GM12864 (cell line): ENCODE results near the gene KRTAP5-7.

Source experiments
- DNase-seq: peaks from one replicate; pipeline ENCODE4 v3.0.0-alpha.2; 2011; ENCODE audit warnings: low read depth
- H3K4me3 ChIP-seq: 2 replicates; pipeline ENCODE4 v1.5.1; 2011; ENCODE audit warnings: mild to moderate bottlenecking, low read depth, low read length, control low read depth
- TF ChIP-seq, protein P1 (sequence below): IDR thresholded peaks from 2 replicates; pipeline ENCODE4 v1.5.1; 2011; ENCODE audit warnings: low read depth, mild to moderate bottlenecking, moderate library complexity, low read length, control low read depth, inconsistent platforms; ENCODE audit errors: missing control alignments

KRTAP5-7 gene

DNA sequence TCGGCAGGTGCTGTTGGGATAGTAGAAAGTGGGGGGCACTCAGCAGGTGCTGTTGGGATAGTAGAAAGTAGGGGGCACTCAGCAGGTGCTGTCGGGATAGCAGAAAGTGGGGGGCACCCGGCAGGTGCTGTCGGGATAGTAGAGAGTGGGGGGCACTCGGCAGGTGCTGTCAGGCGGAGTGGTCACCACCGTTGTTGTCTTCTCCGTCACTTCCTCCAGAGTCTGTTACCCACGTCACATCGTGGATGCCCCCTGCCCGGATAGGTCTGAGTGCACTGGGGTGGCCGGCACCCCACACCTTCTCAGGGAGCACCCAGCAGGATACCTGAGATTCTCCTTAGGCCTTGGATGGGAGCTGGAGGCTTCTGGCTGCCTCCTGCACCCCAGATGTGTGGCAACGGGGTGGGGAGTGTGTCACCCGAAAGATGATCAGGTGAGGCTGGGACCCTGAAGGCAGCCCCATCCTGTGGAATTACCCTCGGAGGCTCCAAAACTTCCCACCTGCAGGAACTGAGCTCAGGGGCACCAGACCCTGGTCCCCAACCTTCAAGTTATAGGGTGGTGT, 24.1 kb upstream of the KRTAP5-7 start:
- no peak for DNase-seq
- no peak overlapping the region for H3K4me3 ChIP-seq
- TF ChIP-seq, protein P1, sequence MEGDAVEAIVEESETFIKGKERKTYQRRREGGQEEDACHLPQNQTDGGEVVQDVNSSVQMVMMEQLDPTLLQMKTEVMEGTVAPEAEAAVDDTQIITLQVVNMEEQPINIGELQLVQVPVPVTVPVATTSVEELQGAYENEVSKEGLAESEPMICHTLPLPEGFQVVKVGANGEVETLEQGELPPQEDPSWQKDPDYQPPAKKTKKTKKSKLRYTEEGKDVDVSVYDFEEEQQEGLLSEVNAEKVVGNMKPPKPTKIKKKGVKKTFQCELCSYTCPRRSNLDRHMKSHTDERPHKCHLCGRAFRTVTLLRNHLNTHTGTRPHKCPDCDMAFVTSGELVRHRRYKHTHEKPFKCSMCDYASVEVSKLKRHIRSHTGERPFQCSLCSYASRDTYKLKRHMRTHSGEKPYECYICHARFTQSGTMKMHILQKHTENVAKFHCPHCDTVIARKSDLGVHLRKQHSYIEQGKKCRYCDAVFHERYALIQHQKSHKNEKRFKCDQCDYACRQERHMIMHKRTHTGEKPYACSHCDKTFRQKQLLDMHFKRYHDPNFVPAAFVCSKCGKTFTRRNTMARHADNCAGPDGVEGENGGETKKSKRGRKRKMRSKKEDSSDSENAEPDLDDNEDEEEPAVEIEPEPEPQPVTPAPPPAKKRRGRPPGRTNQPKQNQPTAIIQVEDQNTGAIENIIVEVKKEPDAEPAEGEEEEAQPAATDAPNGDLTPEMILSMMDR, result no peak

DNA sequence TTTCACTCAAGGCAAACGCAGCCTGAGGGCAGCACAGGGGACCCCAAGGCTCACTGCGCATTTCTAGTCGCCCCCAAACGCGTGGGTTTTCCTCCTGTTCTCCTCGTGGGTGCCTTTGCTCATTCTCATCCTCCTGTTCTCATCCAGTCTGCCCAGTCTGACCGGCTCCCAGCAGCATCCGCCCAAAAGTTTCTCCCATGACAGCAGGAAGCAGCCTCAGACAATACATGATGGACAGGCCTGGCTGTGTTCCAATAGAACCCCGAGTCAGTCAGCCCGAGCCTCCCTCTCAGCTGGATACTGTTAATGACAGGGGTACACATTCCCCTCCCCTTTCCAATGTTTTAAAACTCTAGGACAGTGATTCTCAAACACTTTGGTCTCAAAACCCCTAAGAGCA, 22.5 kb upstream of the KRTAP5-7 start:
- DNase-seq, result no peak
- no peak overlapping the region for H3K4me3 ChIP-seq
- TF ChIP-seq, protein P1, result no peak

DNA sequence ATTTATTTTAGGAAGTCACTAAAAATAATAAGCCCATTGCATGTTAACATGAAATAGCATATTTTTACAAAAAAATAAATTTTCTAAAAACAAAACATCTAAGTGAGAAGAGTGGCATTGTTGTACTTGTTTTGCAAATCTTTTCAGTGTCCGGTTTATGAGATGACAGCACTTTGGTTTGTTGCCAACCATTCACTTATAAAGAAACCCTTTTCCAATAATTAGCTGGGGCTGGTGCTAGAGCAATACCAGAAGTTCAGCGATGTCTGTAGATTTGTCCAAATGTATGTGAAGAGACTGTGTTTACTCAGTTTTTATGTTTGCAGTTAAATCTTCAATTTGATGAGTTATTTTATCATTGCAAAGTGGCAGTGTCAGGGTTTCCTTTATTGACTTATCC, 22.1 kb upstream of the KRTAP5-7 start:
- TF ChIP-seq, protein P1, result no peak
- DNase-seq, result no peak
- no peak overlapping the region for H3K4me3 ChIP-seq

DNA sequence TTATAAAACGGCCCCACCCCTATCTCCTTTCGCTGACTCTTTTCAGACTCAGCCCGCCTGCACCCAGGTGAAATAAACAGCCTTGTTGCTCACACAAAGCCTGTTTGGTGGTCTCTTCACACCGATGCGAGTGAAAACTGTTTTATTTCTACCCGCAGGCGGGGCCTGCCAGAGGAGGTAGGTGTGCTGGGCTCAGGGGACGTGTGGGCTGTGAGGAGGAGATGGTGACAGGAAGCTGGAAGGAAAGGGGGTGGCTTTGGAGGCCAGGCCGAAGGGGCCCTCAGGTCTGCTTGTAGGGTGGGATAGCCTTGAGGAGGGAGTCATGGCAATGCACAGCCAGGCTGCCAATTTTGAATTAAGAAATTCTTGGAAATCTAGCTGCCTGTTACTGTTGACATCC, 21.3 kb upstream of the KRTAP5-7 start:
- DNase-seq, result no peak
- TF ChIP-seq, protein P1, result no peak
- no peak overlapping the region for H3K4me3 ChIP-seq

DNA sequence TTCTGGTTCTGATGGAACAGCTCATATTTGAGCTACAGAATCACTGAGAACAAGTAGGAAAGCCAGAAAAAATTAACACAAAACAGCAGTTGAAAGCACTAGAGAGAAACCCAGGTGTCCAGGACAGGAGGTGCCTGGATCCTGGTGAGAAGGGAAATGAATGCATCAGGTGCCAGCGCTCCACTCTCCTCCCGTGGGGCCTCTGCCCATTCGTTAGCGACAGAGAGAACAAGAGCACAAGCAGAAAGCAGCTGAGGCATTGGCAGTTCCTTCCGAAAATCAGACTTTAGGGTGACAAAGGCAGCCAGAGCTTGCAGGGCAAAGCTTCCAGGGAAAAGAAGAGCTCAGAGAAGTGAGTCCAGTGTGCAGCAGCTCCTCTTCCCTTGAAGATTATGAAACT, 20.0 kb upstream of the KRTAP5-7 start:
- H3K4me3 ChIP-seq, result no peak overlapping the region
- DNase-seq, result no peak
- TF ChIP-seq, protein P1, result no peak

DNA sequence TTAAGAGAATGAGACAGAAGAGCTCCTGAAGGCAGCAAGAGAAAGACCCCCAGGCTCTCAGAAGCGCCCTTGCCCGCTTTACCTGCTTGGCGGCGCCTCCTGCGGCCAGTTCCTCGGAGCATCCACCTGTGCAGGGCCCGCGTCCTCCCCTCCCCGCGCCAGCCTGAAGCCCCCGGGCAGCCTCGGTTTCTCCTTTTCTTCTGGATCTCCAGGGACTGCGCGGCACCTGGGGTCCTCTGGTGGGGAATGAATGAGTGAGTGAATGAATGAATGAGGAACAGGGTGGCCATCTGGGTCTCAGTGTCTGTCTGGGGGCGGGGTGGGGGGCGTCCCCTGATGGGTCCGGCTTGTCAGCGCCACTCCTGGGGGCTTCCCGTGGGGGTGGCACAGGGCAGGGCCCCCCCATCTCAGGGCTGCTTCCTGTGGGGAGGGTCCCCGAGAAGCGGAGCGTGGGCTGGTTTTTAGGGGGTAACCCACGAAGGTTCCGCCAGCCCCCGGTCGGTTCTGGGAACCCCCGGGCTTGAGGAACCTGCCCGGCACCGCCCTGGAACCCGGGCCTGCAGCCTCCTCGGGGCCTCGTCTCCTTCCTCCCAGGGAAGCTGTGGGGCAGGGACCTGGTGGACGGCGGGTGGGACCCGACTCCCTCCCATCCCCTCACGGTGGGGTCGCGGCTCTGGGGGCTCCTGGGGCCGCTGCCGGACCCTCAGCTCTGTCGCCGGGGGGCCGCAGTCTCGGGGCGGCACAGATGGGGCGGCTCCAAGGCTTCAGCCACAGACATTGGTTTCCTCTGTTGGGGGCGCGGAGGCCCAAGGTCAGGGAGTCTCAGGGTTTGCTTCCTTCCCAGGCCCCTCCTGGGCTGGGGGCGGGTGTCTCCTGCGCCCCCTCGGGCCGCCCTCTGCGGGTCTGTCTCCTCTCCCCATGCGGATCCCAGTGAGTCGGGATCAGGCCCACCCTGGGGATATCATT, 8.3 kb upstream of the KRTAP5-7 start:
- no peak overlapping the region for H3K4me3 ChIP-seq
- no peak for DNase-seq
- TF ChIP-seq, protein P1, result no peak

DNA sequence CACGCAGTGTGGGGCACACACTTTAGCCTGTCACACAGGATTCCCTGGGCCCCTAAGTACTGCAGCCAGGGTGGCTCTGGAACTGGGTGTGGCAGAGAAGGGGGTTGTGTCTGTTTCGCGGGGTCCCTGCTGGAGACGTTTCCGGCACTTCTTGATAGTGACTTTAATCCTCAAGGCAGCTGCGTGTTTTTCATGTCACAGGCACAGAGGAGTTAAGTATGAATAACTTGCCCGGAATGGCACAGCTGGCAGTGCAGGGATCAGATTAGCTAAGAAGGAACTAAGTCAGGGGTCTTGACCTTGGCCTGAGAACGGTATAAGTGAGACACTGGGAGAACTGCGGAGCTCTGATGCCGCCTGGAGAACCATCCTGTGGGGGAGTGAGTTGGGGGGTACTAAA, 7.5 kb upstream of the KRTAP5-7 start:
- DNase-seq, result no peak
- H3K4me3 ChIP-seq, result no peak overlapping the region
- TF ChIP-seq, protein P1, result no peak
